ENCODE measurements around the gene IFT81.

- no peak for TF ChIP-seq CTCF (IDR thresholded peaks at IDR 0.05; ENCODE audit: extremely low read depth in 1 of 2, insufficient read depth in 1 of 2, low read depth in 1 of 2, low read length in 2 of 2)
- TF ChIP-seq GATA2 (IDR thresholded peaks at IDR 0.05; ENCODE audit: insufficient read depth, insufficient read length, low read depth, low read length) = peak; percentile 42
- no peak for TF ChIP-seq POLR2AphosphoS5 (IDR thresholded peaks at IDR 0.05; ENCODE audit: insufficient read depth, low read depth, low read length)
- TF ChIP-seq POLR2A (IDR thresholded peaks at IDR 0.05; ENCODE audit: low read depth, low read length) = no peak
- TF ChIP-seq FOS (IDR thresholded peaks at IDR 0.05; ENCODE audit: borderline replicate concordance, insufficient read depth, low read length) = no peak
- no peak for TF ChIP-seq MAX (IDR thresholded peaks at IDR 0.05; ENCODE audit: insufficient read depth, insufficient read length)
Measured at GRCh38 chr12:110117956-110118685, 6.0 kb upstream of the IFT81 start.

Data from endothelial cell of umbilical vein (primary cell).